Measurements from ENCODE around the gene BCKDHB.

DNA sequence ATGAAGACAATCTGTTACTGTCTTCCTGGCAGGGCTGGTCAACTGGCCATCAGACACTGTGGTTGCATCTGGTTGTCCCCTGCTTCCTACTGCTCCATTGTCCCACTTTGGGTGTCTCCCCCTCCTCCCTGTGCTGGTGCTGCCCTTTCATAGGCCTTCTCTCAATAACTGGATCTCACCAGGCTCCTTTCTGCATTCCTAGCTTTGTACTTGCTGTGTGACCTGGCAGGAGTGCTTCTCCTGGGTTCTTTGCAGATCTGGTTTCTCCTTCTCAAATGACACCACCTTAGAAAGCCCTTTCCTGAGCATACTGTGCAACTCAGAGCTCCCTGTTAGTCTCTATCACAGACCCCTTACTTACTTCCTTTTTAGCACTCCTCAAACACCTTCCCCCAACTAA, 223.0 kb downstream of the BCKDHB start:
- no peak for TF ChIP-seq EZH2 (optimal IDR thresholded peaks at IDR 0.05; ENCODE audit: low read depth, low read length)
- TF ChIP-seq, protein P1, sequence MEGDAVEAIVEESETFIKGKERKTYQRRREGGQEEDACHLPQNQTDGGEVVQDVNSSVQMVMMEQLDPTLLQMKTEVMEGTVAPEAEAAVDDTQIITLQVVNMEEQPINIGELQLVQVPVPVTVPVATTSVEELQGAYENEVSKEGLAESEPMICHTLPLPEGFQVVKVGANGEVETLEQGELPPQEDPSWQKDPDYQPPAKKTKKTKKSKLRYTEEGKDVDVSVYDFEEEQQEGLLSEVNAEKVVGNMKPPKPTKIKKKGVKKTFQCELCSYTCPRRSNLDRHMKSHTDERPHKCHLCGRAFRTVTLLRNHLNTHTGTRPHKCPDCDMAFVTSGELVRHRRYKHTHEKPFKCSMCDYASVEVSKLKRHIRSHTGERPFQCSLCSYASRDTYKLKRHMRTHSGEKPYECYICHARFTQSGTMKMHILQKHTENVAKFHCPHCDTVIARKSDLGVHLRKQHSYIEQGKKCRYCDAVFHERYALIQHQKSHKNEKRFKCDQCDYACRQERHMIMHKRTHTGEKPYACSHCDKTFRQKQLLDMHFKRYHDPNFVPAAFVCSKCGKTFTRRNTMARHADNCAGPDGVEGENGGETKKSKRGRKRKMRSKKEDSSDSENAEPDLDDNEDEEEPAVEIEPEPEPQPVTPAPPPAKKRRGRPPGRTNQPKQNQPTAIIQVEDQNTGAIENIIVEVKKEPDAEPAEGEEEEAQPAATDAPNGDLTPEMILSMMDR (IDR thresholded peaks at IDR 0.05; ENCODE audit: low read length) = no peak
